ENCODE results near the gene BCAS3.

BCAS3 gene

GRCh38 chr17:61321344-61321743, 643.7 kb downstream of the BCAS3 start:
- TF ChIP-seq MAX (IDR thresholded peaks at IDR 0.05) (no peak), CEBPB (IDR thresholded peaks at IDR 0.05) (no peak), FOXM1 (IDR thresholded peaks at IDR 0.05; ENCODE audit: borderline replicate concordance, low read depth) (no peak), YY1 (IDR thresholded peaks at IDR 0.05; ENCODE audit: low read depth) (no peak), TAF1 (IDR thresholded peaks at IDR 0.05; ENCODE audit: low read depth) (no peak), TEAD4 (IDR thresholded peaks at IDR 0.05) (no peak), TCF12 (IDR thresholded peaks at IDR 0.05; ENCODE audit: low read depth) (no peak), USF1 (IDR thresholded peaks at IDR 0.05) (no peak), EGR1 (IDR thresholded peaks at IDR 0.05) (no peak), RAD21 (IDR thresholded peaks at IDR 0.05; ENCODE audit: low read depth) (no peak), REST (IDR thresholded peaks at IDR 0.05; ENCODE audit: low read depth) (no peak), CREB1 (IDR thresholded peaks at IDR 0.05; ENCODE audit: low read depth) (no peak), ZBTB7A (IDR thresholded peaks at IDR 0.05; ENCODE audit: low read depth) (no peak)

- no peak for TF ChIP-seq TCF12 (IDR thresholded peaks at IDR 0.05; ENCODE audit: low read depth)
- no peak for TF ChIP-seq CEBPB (IDR thresholded peaks at IDR 0.05)
- no peak for TF ChIP-seq CREB1 (IDR thresholded peaks at IDR 0.05; ENCODE audit: low read depth)
- TF ChIP-seq EGR1 (IDR thresholded peaks at IDR 0.05), result no peak
- no peak for TF ChIP-seq REST (IDR thresholded peaks at IDR 0.05; ENCODE audit: low read depth)
- TF ChIP-seq USF1 (IDR thresholded peaks at IDR 0.05), result no peak
- TF ChIP-seq RAD21 (IDR thresholded peaks at IDR 0.05; ENCODE audit: low read depth), result no peak
- no peak for TF ChIP-seq TAF1 (IDR thresholded peaks at IDR 0.05; ENCODE audit: low read depth)
These were observed 644.8 kb downstream of the BCAS3 start for GRCh38 chr17:61322325-61323002.

GRCh38 chr17:61323003-61323908, 645.6 kb downstream of the BCAS3 start:
- TF ChIP-seq USF1 (IDR thresholded peaks at IDR 0.05), result no peak
- no peak for TF ChIP-seq YY1 (IDR thresholded peaks at IDR 0.05; ENCODE audit: low read depth)
- no peak for TF ChIP-seq RAD21 (IDR thresholded peaks at IDR 0.05; ENCODE audit: low read depth)
- TF ChIP-seq CREB1 (IDR thresholded peaks at IDR 0.05; ENCODE audit: low read depth), result no peak
- no peak for TF ChIP-seq TEAD4 (IDR thresholded peaks at IDR 0.05)
- no peak for TF ChIP-seq TAF1 (IDR thresholded peaks at IDR 0.05; ENCODE audit: low read depth)
- TF ChIP-seq MAX (IDR thresholded peaks at IDR 0.05), result no peak

- TF ChIP-seq TAF1 (IDR thresholded peaks at IDR 0.05; ENCODE audit: low read depth), result no peak
- no peak for TF ChIP-seq TEAD4 (IDR thresholded peaks at IDR 0.05)
- no peak for TF ChIP-seq RAD21 (IDR thresholded peaks at IDR 0.05; ENCODE audit: low read depth)
These were observed 646.5 kb downstream of the BCAS3 start for GRCh38 chr17:61323909-61324868.

- no peak for TF ChIP-seq ZBTB7A (IDR thresholded peaks at IDR 0.05; ENCODE audit: low read depth)
- no peak for TF ChIP-seq TEAD4 (IDR thresholded peaks at IDR 0.05)
- TF ChIP-seq NFIC (IDR thresholded peaks at IDR 0.05), result no peak
- no peak for TF ChIP-seq CREB1 (IDR thresholded peaks at IDR 0.05; ENCODE audit: low read depth)
- no peak for TF ChIP-seq EP300 (IDR thresholded peaks at IDR 0.05; ENCODE audit: borderline replicate concordance)
- no peak for TF ChIP-seq REST (IDR thresholded peaks at IDR 0.05; ENCODE audit: low read depth)
- TF ChIP-seq CEBPB (IDR thresholded peaks at IDR 0.05), result no peak
- no peak for TF ChIP-seq FOXM1 (IDR thresholded peaks at IDR 0.05; ENCODE audit: borderline replicate concordance, low read depth)
- TF ChIP-seq EGR1 (IDR thresholded peaks at IDR 0.05), result no peak
- TF ChIP-seq RAD21 (IDR thresholded peaks at IDR 0.05; ENCODE audit: low read depth), result no peak
- no peak for TF ChIP-seq MAX (IDR thresholded peaks at IDR 0.05)
- no peak for TF ChIP-seq TAF1 (IDR thresholded peaks at IDR 0.05; ENCODE audit: low read depth)
- no peak for TF ChIP-seq TCF12 (IDR thresholded peaks at IDR 0.05; ENCODE audit: low read depth)
- TF ChIP-seq USF1 (IDR thresholded peaks at IDR 0.05), result no peak
- TF ChIP-seq YY1 (IDR thresholded peaks at IDR 0.05; ENCODE audit: low read depth), result no peak
These were observed 647.3 kb downstream of the BCAS3 start for GRCh38 chr17:61324950-61325349.

Measured in Ishikawa (cell line).